ENCODE results near the gene LRRC74A. TPM values are rescaled to one million over a fixed set of nuclear protein-coding genes. Genes with fewer than 3 reads are reported as not detected.

The LRRC74A gene
- total RNA-seq, 1 donor from 2014 or later, result not detected

DNA sequence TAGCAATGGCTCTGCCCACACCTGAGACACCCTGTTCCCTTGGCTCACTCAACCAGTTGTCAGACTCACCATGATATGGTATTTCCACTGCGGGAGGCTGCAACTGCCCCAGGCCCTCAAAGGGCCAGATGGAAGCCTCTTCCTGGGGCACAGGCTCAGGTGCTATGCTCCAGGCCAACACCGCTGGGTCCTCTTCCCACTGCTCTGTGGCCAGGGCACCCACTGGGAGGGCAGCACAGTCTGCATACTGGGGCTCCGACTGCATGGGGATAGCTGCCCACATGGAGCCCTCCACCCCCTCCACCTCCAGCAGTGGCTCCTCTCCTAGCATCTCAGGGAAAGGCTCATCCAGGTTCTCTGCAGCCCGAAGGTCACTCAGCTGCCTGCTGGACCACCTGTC, 17.2 kb upstream of the LRRC74A start:
- intact Hi-C loops (cut with micrococcal nuclease), result no loop called here

- intact Hi-C loops (cut with micrococcal nuclease), result loop anchor here (5.0 kb wide), 2 partner anchors 152 to 647 kb away; partner anchors contain the start of genes AHSA1 and VIPAS39
Measured at GRCh38 chr14:76810525-76810924, 15.7 kb upstream of the LRRC74A start.

- intact Hi-C loops (cut with micrococcal nuclease), result loop anchor here (1.0 to 5.0 kb wide), 4 partner anchors 33 to 646 kb away; partner anchors contain the start of genes AHSA1 and VIPAS39
Measured at GRCh38 chr14:76810953-76811400, 15.2 kb upstream of the LRRC74A start.

DNA sequence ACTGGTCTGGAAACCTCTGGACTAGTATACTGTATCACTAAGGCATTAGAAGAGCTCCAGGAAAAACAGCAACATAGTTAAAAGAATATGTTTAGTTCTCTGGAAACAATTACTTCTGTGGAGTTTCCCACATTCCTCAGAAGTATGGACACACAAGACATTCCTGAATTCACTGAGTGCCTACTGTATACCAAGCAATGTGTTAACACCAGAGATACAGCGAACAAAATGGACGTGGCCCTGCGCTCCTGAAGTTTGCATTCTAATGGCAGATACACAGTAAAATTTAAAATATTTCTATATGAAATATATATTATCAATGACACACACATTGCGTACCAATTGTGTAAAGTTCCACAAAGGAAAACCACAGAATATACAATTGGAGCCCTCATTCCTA, 14.6 kb upstream of the LRRC74A start:
- intact Hi-C loops (cut with micrococcal nuclease), result loop anchor here (1.0 to 5.0 kb wide), 4 partner anchors 33 to 646 kb away; partner anchors contain the start of genes AHSA1 and VIPAS39

GRCh38 chr14:76812093-76812421, 14.2 kb upstream of the LRRC74A start:
- intact Hi-C loops (cut with micrococcal nuclease), result loop anchor here (1.0 to 5.0 kb wide), 4 partner anchors 44 to 645 kb away; partner anchors contain the start of genes AHSA1, SAMD15, TMED8 and VIPAS39

- intact Hi-C loops (cut with micrococcal nuclease), result loop anchor here (1.0 to 5.0 kb wide), 5 partner anchors 44 to 645 kb away; partner anchors contain the start of genes AHSA1, CIPC, SAMD15 and TMED8
Measured at GRCh38 chr14:76812422-76813383, 13.5 kb upstream of the LRRC74A start, which contains the start of gene ANGEL1. ANGEL1 (minus strand) TSS chr14:76812882; CDS start chr14:76812827, 55 bp downstream.

DNA sequence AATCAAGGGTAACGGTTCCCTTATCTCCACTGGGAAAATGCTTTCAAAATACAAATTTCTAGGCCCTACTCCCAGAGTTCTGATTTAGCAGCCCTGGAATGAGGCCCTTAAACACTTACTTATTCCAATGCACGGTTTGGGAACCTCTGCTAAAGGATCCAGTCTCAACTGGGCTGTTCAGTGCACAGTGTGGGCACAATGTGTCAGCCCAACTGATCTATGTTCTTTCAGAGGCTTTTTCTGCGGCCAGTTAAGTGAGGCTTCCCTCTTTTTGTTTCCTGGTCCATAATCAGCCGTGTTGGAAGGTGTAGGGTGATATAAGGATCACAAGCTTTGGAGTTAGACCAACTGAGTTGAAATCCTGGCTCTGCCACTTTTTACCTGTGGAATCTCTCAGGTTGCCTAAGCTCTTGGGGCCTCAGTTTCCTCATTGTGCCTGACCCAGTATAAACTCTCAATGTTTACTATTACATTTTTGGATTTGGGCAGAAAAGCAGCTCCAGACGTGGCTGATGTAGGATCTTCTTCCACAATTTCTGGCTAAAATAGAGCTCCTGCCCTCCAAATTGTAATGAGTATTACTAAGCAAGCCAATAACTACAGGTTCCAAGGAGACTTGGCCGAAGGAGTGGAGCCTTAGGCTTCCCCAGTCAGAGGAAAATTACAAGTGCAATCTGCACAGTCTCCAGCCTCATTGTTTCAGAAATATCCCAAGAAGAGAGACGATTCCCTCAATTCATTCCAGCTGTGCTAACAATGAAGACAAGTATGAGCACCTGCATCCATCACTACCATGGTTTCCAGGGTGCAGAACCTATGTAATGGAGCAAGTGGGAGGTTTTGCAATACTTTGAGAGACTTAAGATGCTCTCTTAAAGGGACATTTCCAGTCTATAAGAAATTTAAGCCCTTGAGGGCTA, 11.2 kb upstream of the LRRC74A start:
- intact Hi-C loops (cut with micrococcal nuclease), result loop anchor here (5.0 kb wide), 2 partner anchors 147 to 642 kb away; partner anchors contain the start of genes AHSA1 and VIPAS39

GRCh38 chr14:76820700-76821099, 5.5 kb upstream of the LRRC74A start:
- intact Hi-C loops (cut with micrococcal nuclease), result no loop called here

DNA sequence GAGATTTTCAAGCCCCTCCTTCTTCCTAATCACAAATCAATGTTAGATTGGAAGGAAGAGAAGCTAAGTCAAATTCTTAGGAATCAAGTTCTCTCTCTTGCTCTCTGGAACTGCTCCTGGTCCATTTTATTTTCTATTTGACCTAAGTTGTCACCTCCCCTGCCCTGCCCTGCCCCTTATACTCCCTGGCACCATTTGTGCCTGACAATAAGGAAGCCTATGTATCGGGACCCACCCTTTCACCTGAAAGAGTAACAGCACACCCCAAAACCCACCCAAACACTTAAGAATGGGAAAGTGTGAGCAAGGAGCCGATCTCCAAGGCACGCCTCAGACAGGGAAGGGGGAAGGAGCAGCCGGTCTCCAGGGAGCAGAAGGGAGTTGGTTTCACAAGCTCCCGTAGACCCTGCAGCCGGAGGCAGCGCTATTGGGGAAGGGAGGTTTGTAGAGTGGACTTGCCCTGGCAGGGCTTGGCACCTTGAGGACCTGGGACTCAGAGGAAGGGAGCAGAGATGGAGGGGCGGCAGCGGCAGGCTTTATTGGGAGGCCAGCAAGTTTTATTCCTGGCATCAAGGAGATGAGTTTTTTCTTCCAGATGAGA, 1.6 kb downstream of the LRRC74A start:
- intact Hi-C loops (cut with micrococcal nuclease), result no loop called here

DNA sequence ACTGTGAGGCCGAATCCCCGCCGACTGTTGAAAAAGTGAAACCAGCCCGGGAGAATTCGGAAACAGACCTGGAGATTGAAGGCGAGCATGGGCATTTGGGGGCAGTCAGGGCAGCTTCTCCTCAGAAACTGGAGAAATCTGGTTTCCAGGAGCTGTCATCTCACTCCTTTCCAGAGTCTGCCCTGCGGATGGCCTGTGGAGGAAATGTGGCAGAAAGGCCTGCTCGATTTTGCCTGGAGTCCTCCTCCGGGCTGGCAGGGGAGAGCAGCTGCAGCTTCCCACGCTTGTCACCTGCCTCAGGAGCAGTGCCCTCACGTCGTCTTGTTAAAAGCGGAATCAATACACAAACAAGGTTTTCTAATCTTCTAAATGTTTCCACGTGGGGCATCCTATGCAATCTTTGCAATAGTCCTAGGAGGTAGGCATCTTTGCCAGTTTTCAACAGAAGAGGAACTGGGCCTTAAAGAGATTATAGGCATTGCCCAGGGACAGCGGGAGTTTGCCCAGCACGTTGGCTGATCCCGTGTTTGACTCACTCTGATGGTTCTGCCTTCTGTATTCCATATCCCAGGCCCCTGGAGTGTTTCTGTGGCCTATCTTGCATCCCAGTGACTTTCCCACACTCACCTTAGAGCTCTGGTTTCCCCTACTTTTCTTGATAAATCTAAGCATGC, 2.3 kb downstream of the LRRC74A start:
- intact Hi-C loops (cut with micrococcal nuclease), result no loop called here

DNA sequence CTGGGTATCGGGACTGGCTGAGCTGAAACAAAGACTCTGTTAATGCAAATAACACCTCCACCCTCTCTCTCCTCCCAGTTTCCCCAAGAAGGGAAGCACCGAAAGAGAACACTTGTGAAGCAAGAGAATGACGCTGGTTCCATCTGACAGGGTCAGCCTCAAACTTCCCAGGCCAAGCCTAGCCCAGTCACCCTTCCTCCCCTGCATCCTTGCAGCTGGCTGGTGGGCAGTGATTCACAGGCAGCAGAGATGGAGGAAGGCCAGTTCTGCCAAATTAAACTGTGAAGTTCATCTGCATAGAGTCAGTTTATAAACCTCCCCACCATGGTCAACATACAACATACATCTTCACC, 2.8 kb downstream of the LRRC74A start:
- intact Hi-C loops (cut with micrococcal nuclease), result no loop called here

GRCh38 chr14:76829650-76830421, 3.6 kb downstream of the LRRC74A start:
- intact Hi-C loops (cut with micrococcal nuclease), result no loop called here

GRCh38 chr14:76830556-76830955, 4.3 kb downstream of the LRRC74A start:
- intact Hi-C loops (cut with micrococcal nuclease), result no loop called here

DNA sequence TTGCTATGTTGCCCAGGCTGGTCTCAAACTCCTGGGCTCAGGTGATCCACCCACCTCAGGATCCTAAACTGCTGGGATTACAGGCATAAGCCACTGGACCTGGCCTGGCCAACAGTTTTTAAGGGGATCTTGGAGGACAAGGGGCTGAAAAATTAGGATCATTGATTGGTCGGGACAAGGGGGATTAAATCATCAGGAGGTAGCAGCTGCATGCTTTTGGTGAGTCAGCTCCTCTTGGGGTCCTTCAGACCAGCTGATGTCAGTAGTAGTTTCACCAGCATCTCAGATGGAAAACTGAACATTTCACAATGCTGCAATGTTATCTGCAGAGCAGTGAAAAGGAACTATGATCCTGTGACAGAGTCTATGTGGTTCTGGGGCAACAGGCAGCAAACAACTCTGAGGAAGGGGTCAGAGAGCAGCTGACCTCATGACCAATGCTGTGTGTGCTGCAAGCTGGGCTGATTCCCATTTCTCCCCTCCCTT, 6.3 kb downstream of the LRRC74A start:
- intact Hi-C loops (cut with micrococcal nuclease), result no loop called here

GRCh38 chr14:76833011-76833410, 6.8 kb downstream of the LRRC74A start:
- intact Hi-C loops (cut with micrococcal nuclease), result no loop called here

GRCh38 chr14:76834241-76834661, 8.0 kb downstream of the LRRC74A start:
- intact Hi-C loops (cut with micrococcal nuclease), result no loop called here

GRCh38 chr14:76836029-76836630, 9.9 kb downstream of the LRRC74A start:
- intact Hi-C loops (cut with micrococcal nuclease), result no loop called here

- intact Hi-C loops (cut with micrococcal nuclease), result no loop called here
Measured at GRCh38 chr14:76837524-76837923, 11.3 kb downstream of the LRRC74A start.

GRCh38 chr14:76842414-76842813, 16.2 kb downstream of the LRRC74A start:
- intact Hi-C loops (cut with micrococcal nuclease), result no loop called here

Measured in T-helper 2 cell treated with Interferon-gamma antibody and Interleukin-4, amounts not matched to agents 100 ng/mL and 5 ng/mL, for 36 hours (primary cell).